SK-N-SH treated with all-trans-retinoic acid at 6 μM for 48 hours (cell line): ENCODE measurements around the gene SP9.

Experiments
- ATAC-seq: fragments of 200-7000 bp; cut with Tn5 transposase; 3 replicates; pipeline ENCODE4 v1.9.1; 2020; ENCODE audit warnings: mild to moderate bottlenecking, moderate library complexity
- BACH2 ChIP-seq: fragments of 250-450 bp; sonication (Bioruptor Pico); IDR thresholded peaks from 2 replicates; pipeline ENCODE4 v1.9.0; 2021; ENCODE audit warnings: mild to moderate bottlenecking, borderline replicate concordance
- CSDC2 ChIP-seq: fragments of 250-450 bp; sonication (Bioruptor Pico); IDR thresholded peaks from 2 replicates; pipeline ENCODE4 v1.5.0; 2020; ENCODE audit warnings: mild to moderate bottlenecking, moderate library complexity
- ESRRG ChIP-seq: fragments of 250-450 bp; sonication (Bioruptor Pico); IDR thresholded peaks from 2 replicates; pipeline ENCODE4 v1.6.1; 2021; ENCODE audit warnings: mild to moderate bottlenecking
- ISL1 ChIP-seq: fragments of 250-450 bp; sonication (Bioruptor Pico); IDR thresholded peaks from 2 replicates; pipeline ENCODE4 v2.1.2; 2022; ENCODE audit warnings: mild to moderate bottlenecking, moderate library complexity
- OSR1 ChIP-seq: fragments of 250-450 bp; sonication (Bioruptor Pico); IDR thresholded peaks from 2 replicates; pipeline ENCODE4 v1.8.0; 2022; ENCODE audit warnings: moderate library complexity, mild to moderate bottlenecking, inconsistent platforms
- PPARA ChIP-seq: fragments of 250-450 bp; sonication (Bioruptor Pico); IDR thresholded peaks from 2 replicates; pipeline ENCODE4 v1.5.0; 2020; ENCODE audit warnings: mild to moderate bottlenecking, borderline replicate concordance
- RARB ChIP-seq: fragments of 250-450 bp; sonication (Bioruptor Pico); IDR thresholded peaks from 2 replicates; pipeline ENCODE4 v1.8.0; 2021; ENCODE audit warnings: mild to moderate bottlenecking, moderate library complexity
- SNAI2 ChIP-seq: fragments of 250-450 bp; sonication (Bioruptor Pico); IDR thresholded peaks from 2 replicates; pipeline ENCODE4 v1.5.0; 2020; ENCODE audit warnings: mild to moderate bottlenecking, moderate library complexity
- TCF4 ChIP-seq: fragments of 250-450 bp; sonication (Bioruptor Pico); IDR thresholded peaks from 2 replicates; pipeline ENCODE4 v1.8.0; 2021; ENCODE audit warnings: mild to moderate bottlenecking, moderate library complexity, borderline replicate concordance
- TOX ChIP-seq: fragments of 250-450 bp; sonication (Bioruptor Pico); IDR thresholded peaks from 2 replicates; pipeline ENCODE4 v1.8.0; 2021; ENCODE audit warnings: mild to moderate bottlenecking, moderate library complexity, borderline replicate concordance
- ZC3H10 ChIP-seq: fragments of 250-450 bp; sonication (Bioruptor Pico); IDR thresholded peaks from 2 replicates; pipeline ENCODE4 v1.5.1; 2021; ENCODE audit warnings: mild to moderate bottlenecking, moderate library complexity
- ZFP3 ChIP-seq: fragments of 250-450 bp; sonication (Bioruptor Pico); IDR thresholded peaks from 2 replicates; pipeline ENCODE4 v1.5.0; 2020; ENCODE audit warnings: mild to moderate bottlenecking, moderate library complexity
- ZNF565 ChIP-seq: fragments of 450-650 bp; formaldehyde crosslinking; conservative IDR thresholded peaks from 2 replicates; pipeline ENCODE4 v1.5.0; 2020; ENCODE audit warnings: low read depth, mild to moderate bottlenecking, moderate library complexity
- ZNF70 ChIP-seq: fragments of 450-650 bp; formaldehyde crosslinking; IDR thresholded peaks from 2 replicates; pipeline ENCODE4 v1.5.0; 2020; ENCODE audit warnings: mild to moderate bottlenecking, moderate library complexity
- ZNF8 ChIP-seq: fragments of 450-650 bp; formaldehyde crosslinking; IDR thresholded peaks from 2 replicates; pipeline ENCODE4 v1.5.0; 2020; ENCODE audit warnings: mild to moderate bottlenecking, moderate library complexity
- TF ChIP-seq, protein P1 (sequence below): fragments of 250-450 bp; sonication (Bioruptor Pico); IDR thresholded peaks from 2 replicates; pipeline ENCODE4 v1.8.0; 2021; ENCODE audit warnings: low read depth, mild to moderate bottlenecking, moderate library complexity, borderline replicate concordance
- TF ChIP-seq, protein P2 (sequence below): fragments of 250-450 bp; sonication (Bioruptor Pico); IDR thresholded peaks from 2 replicates; pipeline ENCODE4 v1.5.1; 2021; ENCODE audit warnings: mild to moderate bottlenecking, moderate library complexity
- TF ChIP-seq, protein P3 (sequence below): fragments of 250-450 bp; sonication (Bioruptor Pico); IDR thresholded peaks from 2 replicates; pipeline ENCODE4 v1.5.1; 2020; ENCODE audit warnings: low read depth, mild to moderate bottlenecking, moderate library complexity
- TF ChIP-seq, protein P4 (sequence below): fragments of 250-450 bp; sonication (Bioruptor Pico); IDR thresholded peaks from 2 replicates; pipeline ENCODE4 v1.5.0; 2020; ENCODE audit warnings: mild to moderate bottlenecking, moderate library complexity

The SP9 gene

DNA sequence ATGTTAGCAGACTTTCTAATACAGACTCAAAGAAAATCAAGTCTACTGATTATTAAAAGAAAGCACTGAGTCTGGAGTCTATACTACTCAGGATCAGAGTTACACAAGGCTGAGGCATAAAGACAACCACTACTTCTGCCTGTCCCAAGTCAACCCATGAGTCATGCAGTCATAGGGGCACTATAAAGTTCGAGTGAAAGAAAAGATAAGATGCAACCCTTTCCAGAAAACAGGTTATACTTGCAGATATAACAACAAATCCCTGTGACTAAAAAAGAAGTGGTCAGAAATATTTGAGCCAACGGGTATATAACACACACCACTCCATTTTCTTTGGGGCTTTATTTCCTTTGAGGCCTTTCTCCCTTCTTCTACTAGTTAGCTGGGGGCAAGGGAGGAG, 42.2 kb downstream of the SP9 start:
- no peak for TF ChIP-seq ZFP3 (CRISPR knock-in tag)
- no peak for TF ChIP-seq TCF4 (CRISPR knock-in tag)
- no peak for TF ChIP-seq ESRRG (CRISPR knock-in tag)
- TF ChIP-seq, protein P1, sequence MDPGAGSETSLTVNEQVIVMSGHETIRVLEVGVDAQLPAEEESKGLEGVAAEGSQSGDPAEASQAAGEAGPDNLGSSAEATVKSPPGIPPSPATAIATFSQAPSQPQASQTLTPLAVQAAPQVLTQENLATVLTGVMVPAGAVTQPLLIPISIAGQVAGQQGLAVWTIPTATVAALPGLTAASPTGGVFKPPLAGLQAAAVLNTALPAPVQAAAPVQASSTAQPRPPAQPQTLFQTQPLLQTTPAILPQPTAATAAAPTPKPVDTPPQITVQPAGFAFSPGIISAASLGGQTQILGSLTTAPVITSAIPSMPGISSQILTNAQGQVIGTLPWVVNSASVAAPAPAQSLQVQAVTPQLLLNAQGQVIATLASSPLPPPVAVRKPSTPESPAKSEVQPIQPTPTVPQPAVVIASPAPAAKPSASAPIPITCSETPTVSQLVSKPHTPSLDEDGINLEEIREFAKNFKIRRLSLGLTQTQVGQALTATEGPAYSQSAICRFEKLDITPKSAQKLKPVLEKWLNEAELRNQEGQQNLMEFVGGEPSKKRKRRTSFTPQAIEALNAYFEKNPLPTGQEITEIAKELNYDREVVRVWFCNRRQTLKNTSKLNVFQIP (CRISPR knock-in tag), result no peak
- TF ChIP-seq ZNF8 (CRISPR knock-in tag), result no peak
- TF ChIP-seq, protein P2, sequence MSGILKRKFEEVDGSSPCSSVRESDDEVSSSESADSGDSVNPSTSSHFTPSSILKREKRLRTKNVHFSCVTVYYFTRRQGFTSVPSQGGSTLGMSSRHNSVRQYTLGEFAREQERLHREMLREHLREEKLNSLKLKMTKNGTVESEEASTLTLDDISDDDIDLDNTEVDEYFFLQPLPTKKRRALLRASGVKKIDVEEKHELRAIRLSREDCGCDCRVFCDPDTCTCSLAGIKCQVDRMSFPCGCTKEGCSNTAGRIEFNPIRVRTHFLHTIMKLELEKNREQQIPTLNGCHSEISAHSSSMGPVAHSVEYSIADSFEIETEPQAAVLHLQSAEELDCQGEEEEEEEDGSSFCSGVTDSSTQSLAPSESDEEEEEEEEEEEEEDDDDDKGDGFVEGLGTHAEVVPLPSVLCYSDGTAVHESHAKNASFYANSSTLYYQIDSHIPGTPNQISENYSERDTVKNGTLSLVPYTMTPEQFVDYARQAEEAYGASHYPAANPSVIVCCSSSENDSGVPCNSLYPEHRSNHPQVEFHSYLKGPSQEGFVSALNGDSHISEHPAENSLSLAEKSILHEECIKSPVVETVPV (CRISPR knock-in tag), result no peak
- TF ChIP-seq, protein P3, sequence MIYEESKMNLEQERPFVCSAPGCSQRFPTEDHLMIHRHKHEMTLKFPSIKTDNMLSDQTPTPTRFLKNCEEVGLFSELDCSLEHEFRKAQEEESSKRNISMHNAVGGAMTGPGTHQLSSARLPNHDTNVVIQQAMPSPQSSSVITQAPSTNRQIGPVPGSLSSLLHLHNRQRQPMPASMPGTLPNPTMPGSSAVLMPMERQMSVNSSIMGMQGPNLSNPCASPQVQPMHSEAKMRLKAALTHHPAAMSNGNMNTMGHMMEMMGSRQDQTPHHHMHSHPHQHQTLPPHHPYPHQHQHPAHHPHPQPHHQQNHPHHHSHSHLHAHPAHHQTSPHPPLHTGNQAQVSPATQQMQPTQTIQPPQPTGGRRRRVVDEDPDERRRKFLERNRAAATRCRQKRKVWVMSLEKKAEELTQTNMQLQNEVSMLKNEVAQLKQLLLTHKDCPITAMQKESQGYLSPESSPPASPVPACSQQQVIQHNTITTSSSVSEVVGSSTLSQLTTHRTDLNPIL (CRISPR knock-in tag), result no peak
- TF ChIP-seq ZNF565, result no peak
- TF ChIP-seq BACH2 (CRISPR knock-in tag), result no peak
- TF ChIP-seq CSDC2, result no peak
- no peak for TF ChIP-seq TOX (CRISPR knock-in tag)
- TF ChIP-seq ZC3H10 (CRISPR knock-in tag), result no peak

DNA sequence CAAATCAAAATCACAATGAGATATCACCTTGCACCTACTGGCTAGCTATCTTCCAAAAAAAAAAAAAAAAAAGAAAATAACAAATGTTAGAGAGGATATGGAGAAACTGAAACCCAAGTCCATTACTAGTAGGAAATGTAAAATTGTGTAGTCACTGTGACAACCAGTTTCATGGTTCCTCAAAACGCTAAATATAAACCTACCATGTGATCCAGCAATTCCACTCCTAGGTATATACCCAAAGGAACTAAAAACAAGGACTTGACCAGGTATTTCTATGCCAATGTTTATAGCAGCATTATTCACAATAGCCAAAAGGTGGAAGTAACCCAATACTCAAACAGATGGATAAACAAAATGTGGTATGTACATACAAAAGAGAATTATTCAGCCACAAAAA, 49.0 kb downstream of the SP9 start:
- TF ChIP-seq PPARA (CRISPR knock-in tag), result no peak
- TF ChIP-seq, protein P1 (CRISPR knock-in tag), result no peak
- ATAC-seq, result no peak

More for the DNA sequence above, 42.2 kb downstream of the SP9 start:
- no peak for ATAC-seq

DNA sequence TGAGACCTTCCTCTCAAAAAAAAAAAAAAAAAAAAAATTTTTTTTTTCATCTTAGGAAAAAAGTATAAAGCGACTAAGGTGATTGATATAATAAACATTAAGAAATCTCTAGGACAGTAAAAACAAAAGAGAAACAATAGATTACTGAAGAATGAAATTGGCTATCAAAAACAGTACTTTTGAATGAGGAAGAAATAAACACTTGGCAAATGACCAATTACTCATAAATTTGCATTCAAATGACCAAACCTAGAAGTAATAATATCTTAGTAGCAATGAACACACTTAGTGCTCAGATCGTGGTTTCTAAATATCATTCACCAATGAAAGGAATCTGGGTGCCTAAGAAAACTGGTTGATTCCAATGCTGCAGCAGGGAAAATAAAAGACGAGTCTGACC, 50.4 kb downstream of the SP9 start:
- TF ChIP-seq, protein P4, sequence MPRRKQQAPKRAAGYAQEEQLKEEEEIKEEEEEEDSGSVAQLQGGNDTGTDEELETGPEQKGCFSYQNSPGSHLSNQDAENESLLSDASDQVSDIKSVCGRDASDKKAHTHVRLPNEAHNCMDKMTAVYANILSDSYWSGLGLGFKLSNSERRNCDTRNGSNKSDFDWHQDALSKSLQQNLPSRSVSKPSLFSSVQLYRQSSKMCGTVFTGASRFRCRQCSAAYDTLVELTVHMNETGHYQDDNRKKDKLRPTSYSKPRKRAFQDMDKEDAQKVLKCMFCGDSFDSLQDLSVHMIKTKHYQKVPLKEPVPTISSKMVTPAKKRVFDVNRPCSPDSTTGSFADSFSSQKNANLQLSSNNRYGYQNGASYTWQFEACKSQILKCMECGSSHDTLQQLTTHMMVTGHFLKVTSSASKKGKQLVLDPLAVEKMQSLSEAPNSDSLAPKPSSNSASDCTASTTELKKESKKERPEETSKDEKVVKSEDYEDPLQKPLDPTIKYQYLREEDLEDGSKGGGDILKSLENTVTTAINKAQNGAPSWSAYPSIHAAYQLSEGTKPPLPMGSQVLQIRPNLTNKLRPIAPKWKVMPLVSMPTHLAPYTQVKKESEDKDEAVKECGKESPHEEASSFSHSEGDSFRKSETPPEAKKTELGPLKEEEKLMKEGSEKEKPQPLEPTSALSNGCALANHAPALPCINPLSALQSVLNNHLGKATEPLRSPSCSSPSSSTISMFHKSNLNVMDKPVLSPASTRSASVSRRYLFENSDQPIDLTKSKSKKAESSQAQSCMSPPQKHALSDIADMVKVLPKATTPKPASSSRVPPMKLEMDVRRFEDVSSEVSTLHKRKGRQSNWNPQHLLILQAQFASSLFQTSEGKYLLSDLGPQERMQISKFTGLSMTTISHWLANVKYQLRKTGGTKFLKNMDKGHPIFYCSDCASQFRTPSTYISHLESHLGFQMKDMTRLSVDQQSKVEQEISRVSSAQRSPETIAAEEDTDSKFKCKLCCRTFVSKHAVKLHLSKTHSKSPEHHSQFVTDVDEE, result no peak
- TF ChIP-seq ZNF70, result no peak
- no peak for TF ChIP-seq SNAI2 (CRISPR knock-in tag)
- no peak for TF ChIP-seq RARB (CRISPR knock-in tag)
- TF ChIP-seq ESRRG (CRISPR knock-in tag), result no peak
- no peak for TF ChIP-seq CSDC2
- no peak for TF ChIP-seq OSR1
- TF ChIP-seq ISL1 (CRISPR knock-in tag), result no peak
- no peak for TF ChIP-seq ZNF8 (CRISPR knock-in tag)
- no peak for ATAC-seq
